Upper lobe of right lung (tissue), 1 donor: ENCODE results near the gene LY86. TPM values are rescaled to one million over a fixed set of nuclear protein-coding genes. Genes with fewer than 3 reads are reported as not detected.

Source experiments
- ATAC-seq: fragments of 200-7000 bp; cut with Tn5 transposase; one replicate; pipeline ENCODE4 v1.9.1; 2020; ENCODE audit warnings: mild to moderate bottlenecking, moderate library complexity
- DNase-seq: peaks from one replicate; pipeline ENCODE4 v3.0.0-alpha.2; 2020
- H3K27ac ChIP-seq: fragments of 200-600 bp; one replicate; pipeline ENCODE4 v1.8.0; 2022
- H3K27me3 ChIP-seq: fragments of 200-600 bp; one replicate; pipeline ENCODE4 v1.8.0; 2022; ENCODE audit warnings: mild to moderate bottlenecking
- H3K36me3 ChIP-seq: fragments of 200-600 bp; one replicate; pipeline ENCODE4 v1.8.0; 2022
- H3K4me1 ChIP-seq: fragments of 200-600 bp; one replicate; pipeline ENCODE4 v1.8.0; 2022
- H3K4me3 ChIP-seq: fragments of 200-600 bp; one replicate; pipeline ENCODE4 v1.8.0; 2022; ENCODE audit warnings: mild to moderate bottlenecking
- H3K9me3 ChIP-seq: fragments of 200-600 bp; one replicate; pipeline ENCODE4 v1.8.0; 2022
- intact Hi-C: fragments of 100-400 bp; cut with DNase I; formaldehyde crosslinking; loops from one replicate; pipeline ENCODE4 v1.11.0; 2022
- total RNA-seq: library from RNA; stranded (reverse); fragmentation: NEBNext Ultra II Directional; extraction: Animal tissue kit (Norgen Biotek cat#: 25700); gene quantifications from one replicate; pipeline ENCODE4 v1.2.1, GENCODE V29; 2021
- TF ChIP-seq, protein P1 (sequence below): fragments of 200-600 bp; IDR thresholded peaks from one replicate; pipeline ENCODE4 v1.8.0; 2022; ENCODE audit warnings: antibody characterized with exemption
- donor health status: DM: no; HTN: yes; CAD: no; lungs with severe emphysema.

The LY86 gene
- total RNA-seq, 1 donor from 2014 or later, result 13.8 TPM

DNA sequence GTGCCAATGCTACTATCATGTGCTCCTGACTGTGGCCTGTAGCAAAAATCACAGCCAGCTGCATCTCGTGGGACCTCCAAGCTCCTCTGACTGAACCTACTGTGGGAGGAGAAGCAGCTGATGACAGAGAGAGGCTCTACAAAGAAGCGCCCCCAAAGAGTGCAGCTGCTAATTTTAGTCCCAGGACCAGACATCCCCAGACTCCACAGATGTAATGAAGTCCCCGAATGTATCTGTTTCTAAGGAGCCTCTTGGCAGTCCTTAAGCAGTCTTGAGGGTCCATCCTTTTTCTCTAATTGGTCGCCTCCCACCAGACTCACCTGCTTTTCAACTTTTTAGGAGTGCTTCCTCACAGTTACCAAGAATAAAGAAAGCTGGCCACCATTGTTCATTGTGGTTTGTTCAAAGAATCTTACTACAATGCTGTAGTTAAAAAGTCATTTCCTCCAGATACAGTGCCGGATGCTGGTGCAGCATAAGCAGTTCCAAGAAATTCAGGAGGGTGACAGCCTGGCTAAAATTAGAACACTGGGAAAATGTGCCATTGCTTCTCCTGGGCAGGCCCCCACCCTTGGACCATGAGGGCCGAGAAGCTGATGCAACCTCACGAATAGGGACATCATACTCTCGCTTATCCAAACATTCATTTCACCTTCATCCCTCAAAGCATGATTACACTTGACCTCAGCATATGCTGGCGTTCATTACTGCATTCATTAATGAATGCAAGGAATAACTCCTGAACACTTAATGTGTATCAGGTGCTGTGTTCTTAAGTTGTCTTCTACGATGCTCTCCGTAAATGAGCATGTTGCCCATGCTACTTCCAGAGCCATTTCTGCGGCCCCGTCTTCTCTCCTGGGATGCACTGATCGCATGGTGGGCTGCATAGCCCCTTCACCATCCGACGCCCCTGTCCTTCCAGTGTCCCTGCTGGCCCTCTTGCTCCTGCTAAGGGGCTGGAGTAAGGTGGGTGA is 66.4 kb downstream of the LY86 start:
- H3K9me3 ChIP-seq, result no peaks in the 10 kb centered on the region
- H3K4me1 ChIP-seq, result peaks cover 16% of the 10 kb centered on the region
- no peaks in the 10 kb centered on the region for H3K27me3 ChIP-seq
- peak overlapping the region; percentile 72 for H3K27ac ChIP-seq
- DNase-seq (no peak), ATAC-seq (peak; percentile 67)
- TF ChIP-seq, protein P1, sequence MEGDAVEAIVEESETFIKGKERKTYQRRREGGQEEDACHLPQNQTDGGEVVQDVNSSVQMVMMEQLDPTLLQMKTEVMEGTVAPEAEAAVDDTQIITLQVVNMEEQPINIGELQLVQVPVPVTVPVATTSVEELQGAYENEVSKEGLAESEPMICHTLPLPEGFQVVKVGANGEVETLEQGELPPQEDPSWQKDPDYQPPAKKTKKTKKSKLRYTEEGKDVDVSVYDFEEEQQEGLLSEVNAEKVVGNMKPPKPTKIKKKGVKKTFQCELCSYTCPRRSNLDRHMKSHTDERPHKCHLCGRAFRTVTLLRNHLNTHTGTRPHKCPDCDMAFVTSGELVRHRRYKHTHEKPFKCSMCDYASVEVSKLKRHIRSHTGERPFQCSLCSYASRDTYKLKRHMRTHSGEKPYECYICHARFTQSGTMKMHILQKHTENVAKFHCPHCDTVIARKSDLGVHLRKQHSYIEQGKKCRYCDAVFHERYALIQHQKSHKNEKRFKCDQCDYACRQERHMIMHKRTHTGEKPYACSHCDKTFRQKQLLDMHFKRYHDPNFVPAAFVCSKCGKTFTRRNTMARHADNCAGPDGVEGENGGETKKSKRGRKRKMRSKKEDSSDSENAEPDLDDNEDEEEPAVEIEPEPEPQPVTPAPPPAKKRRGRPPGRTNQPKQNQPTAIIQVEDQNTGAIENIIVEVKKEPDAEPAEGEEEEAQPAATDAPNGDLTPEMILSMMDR, result no peak
- intact Hi-C loops, result no loop called here
- no peak overlapping the region for H3K4me3 ChIP-seq
- no peaks in the 10 kb centered on the region for H3K36me3 ChIP-seq

DNA sequence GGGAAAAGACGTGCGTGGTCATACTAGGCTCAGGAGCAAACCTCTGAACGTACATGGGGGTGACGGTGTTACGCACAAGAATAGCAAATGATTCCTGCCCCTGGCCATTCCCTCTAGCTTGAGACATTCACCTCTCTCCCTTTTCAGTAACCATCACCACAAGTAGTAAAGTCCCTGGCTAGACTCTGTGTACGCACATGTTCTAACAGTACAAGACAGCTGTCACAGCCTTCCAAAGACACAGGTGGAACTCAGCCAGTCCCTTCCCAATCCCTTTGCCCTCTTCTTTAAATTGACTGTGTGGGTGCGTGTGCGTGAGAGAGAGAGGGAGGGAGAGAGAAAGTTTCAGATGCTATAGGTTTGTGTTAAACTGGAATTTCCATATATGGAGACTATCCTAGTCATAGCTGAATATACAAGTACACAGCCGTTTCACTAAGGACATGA is 67.3 kb downstream of the LY86 start:
- TF ChIP-seq, protein P1, result no peak
- Histone ChIP-seq H3K27me3 (no peaks in the 10 kb centered on the region), H3K4me1 (peaks cover 25% of the 10 kb centered on the region), H3K36me3 (no peaks in the 10 kb centered on the region), H3K9me3 (no peaks in the 10 kb centered on the region), H3K27ac (peak overlapping the region; percentile 72), H3K4me3 (no peak overlapping the region)
- intact Hi-C loops, result no loop called here
- ATAC-seq (no peak), DNase-seq (no peak)

DNA sequence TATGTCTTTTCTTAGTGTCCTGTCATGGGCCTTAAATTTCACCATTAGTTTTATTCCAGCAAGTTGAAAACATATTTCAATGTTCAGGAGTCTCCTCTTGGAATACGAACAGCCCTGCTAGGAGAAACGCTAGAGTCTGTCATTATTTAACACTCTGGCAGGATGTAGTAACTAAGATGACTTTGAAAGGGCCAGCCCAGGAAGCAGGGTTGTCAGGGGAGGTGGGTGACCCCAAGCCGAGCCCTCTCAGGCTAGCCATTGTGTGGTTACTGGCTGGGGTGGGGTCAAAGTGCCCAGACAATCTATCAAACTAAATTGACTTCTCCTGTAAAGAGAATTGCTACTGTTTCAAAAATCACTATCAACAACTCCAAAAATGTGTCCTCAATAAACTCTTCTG is 67.8 kb downstream of the LY86 start:
- peak overlapping the region; percentile 72 for H3K27ac ChIP-seq

DNA sequence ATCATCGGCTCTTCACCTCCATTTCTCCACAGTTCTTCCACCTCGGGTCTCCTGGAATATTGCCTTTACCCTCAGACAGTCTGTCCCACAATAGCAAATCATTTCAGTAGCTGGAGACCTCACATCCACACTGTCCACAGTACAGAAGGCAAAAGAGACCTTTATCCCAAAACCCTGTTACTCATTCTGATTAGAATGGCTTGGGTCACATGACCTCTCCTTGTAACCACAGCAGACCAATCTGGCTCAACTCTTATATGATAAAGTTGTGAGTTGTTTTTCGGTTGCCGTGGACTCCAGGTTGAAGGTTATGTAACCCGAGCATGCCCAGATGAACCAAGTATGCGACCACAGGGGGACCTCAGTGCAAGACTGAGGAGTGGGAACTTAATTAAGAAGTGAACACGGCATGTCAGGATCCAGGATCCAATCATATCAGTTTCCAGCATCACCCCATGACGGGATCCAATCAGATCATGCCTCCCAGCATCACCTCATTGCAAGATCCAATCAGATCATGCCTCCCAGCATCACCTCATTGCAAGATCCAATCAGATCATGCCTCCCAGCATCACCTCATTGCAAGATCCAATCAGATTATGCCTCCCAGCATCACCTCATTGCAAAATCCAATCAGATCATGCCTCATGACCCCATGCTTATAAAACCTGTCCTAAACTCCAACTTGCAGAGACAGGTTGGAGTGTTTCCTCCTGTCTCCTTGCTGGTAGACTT is 68.7 kb downstream of the LY86 start:
- TF ChIP-seq, protein P1, result no peak
- DNase-seq, result no peak
- Histone ChIP-seq H3K27me3 (no peaks in the 10 kb centered on the region), H3K4me1 (peaks cover 38% of the 10 kb centered on the region), H3K4me3 (no peak overlapping the region), H3K9me3 (no peaks in the 10 kb centered on the region), H3K27ac (no peak overlapping the region), H3K36me3 (no peaks in the 10 kb centered on the region)
- intact Hi-C loops, result no loop called here
- no peak for ATAC-seq

More for the DNA sequence above, 67.8 kb downstream of the LY86 start:
- ATAC-seq, result no peak
- Histone ChIP-seq H3K4me3 (no peak overlapping the region), H3K9me3 (no peaks in the 10 kb centered on the region), H3K27me3 (no peaks in the 10 kb centered on the region), H3K36me3 (no peaks in the 10 kb centered on the region), H3K4me1 (peaks cover 29% of the 10 kb centered on the region)
- TF ChIP-seq, protein P1, result no peak
- intact Hi-C loops, result no loop called here
- DNase-seq, result no peak

DNA sequence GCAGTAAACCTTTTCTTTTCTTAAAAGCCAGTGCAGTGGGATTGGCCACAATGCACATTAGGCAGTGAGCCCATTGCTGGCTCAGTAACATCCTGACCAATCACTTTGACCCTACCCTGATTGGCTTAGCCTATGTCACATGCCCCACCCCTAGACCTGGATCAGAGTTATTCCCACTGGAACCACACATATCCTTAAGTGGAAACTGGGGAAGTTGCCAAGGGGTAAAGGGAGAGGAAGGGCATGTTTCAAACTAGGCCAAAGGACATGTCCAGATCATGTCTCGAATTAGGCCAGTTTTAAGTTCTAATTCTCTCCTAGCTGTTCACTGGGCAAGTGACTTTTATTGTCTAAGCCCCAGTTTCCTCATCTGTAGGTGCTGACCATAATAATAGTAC is 69.3 kb downstream of the LY86 start:
- TF ChIP-seq, protein P1, result no peak
- H3K27me3 ChIP-seq, result no peaks in the 10 kb centered on the region
- H3K4me3 ChIP-seq, result no peak overlapping the region
- H3K36me3 ChIP-seq, result no peaks in the 10 kb centered on the region
- DNase-seq, result no peak
- no peak for ATAC-seq
- H3K4me1 ChIP-seq, result peaks cover 44% of the 10 kb centered on the region
- intact Hi-C loops, result no loop called here
- H3K27ac ChIP-seq, result peak overlapping the region; percentile 6
- no peaks in the 10 kb centered on the region for H3K9me3 ChIP-seq
